Measurements from ENCODE around the gene SLC4A11. TPM values are rescaled to one million over a fixed set of nuclear protein-coding genes. Genes with fewer than 3 reads are reported as not detected.

The SLC4A11 gene
- total and polyA plus RNA-seq, 10 of the 15 experiments (the other 5 are each of a cell fraction or from before 2014, with no cell fraction given): 0.07 to 2.3 (median 1.1) TPM

DNA sequence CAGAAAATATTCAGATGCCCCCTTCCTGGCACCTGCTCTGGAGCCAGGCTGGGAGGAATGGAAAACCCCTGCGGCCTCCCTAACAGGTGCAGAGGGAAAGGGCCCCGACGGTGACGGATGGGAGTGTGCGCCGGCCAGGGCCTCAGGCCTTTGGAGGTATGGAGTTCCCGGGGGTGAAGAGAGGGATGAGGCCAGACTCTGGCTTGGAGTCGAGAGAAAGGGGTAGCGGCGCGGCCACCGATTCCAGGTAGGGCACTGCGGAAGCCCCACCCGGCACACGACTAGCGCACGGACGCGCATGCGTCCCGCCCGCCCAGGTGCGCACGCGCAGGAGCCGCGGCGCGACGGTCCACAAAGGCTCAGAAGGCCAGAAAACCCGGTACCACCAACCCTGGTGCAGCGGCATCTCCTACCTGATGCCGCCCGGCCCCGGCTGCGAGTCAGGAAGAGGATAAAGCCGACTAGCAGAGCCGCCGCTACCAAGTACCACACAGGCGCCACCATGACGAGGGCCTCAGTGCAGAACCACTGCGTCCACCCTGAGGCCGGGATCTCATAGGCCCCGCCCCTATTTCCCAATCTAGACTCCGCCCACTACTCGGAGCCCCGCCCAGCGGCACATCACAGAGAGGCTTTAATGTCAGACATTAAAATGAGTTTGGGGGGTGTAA is 34.7 kb downstream of the SLC4A11 start, which contains the start of gene DDRGK1 (continued):
- TF ChIP-seq, protein P1, sequence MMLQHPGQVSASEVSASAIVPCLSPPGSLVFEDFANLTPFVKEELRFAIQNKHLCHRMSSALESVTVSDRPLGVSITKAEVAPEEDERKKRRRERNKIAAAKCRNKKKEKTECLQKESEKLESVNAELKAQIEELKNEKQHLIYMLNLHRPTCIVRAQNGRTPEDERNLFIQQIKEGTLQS (IDR thresholded peaks at IDR 0.05; ENCODE audit: borderline replicate concordance, extremely low read depth, low read depth, low read length): peak; percentile 49; the same call in 1 of the 2 replicates
- TF ChIP-seq SP1 (IDR thresholded peaks at IDR 0.05; ENCODE audit: low read depth, low read length) (no peak), CEBPB (IDR thresholded peaks at IDR 0.05; ENCODE audit: borderline replicate concordance in 1 of 2, low read depth in 2 of 2, low read length in 2 of 2) (peak in 1 of 2 experiments; percentile 82; a peak in 1 of 4 replicates), STAT1 (conservative IDR thresholded peaks at IDR 0.05) (no peak), RELA (IDR thresholded peaks at IDR 0.05; ENCODE audit: borderline replicate concordance, partially characterized antibody) (peak; percentile 10), TCF7 (IDR thresholded peaks at IDR 0.05; ENCODE audit: borderline replicate concordance) (no peak), FOXM1 (IDR thresholded peaks at IDR 0.05; ENCODE audit: low read depth, low read length) (no peak), TCF12 (IDR thresholded peaks at IDR 0.05; ENCODE audit: low read depth, low read length) (no peak), MTA2 (IDR thresholded peaks at IDR 0.05; ENCODE audit: low read depth) (no peak), IRF4 (IDR thresholded peaks at IDR 0.05; ENCODE audit: low read depth, low read length) (no peak), KLF5 (IDR thresholded peaks at IDR 0.05; ENCODE audit: partially characterized antibody) (peak; percentile 85), NBN (IDR thresholded peaks at IDR 0.05) (0 out of 2 replicates have a peak, but pooled peaks have one; percentile 33), IKZF2 (IDR thresholded peaks at IDR 0.05) (no peak), PML (IDR thresholded peaks at IDR 0.05; ENCODE audit: low read length) (peak; percentile 35; the same call in 1 of the 2 replicates), NFXL1 (IDR thresholded peaks at IDR 0.05; ENCODE audit: borderline replicate concordance) (no peak), IKZF1 (conservative IDR thresholded peaks at IDR 0.05) (peak; percentile 100), ZSCAN29 (IDR thresholded peaks at IDR 0.05) (no peak)
- TF ChIP-seq, protein P2, sequence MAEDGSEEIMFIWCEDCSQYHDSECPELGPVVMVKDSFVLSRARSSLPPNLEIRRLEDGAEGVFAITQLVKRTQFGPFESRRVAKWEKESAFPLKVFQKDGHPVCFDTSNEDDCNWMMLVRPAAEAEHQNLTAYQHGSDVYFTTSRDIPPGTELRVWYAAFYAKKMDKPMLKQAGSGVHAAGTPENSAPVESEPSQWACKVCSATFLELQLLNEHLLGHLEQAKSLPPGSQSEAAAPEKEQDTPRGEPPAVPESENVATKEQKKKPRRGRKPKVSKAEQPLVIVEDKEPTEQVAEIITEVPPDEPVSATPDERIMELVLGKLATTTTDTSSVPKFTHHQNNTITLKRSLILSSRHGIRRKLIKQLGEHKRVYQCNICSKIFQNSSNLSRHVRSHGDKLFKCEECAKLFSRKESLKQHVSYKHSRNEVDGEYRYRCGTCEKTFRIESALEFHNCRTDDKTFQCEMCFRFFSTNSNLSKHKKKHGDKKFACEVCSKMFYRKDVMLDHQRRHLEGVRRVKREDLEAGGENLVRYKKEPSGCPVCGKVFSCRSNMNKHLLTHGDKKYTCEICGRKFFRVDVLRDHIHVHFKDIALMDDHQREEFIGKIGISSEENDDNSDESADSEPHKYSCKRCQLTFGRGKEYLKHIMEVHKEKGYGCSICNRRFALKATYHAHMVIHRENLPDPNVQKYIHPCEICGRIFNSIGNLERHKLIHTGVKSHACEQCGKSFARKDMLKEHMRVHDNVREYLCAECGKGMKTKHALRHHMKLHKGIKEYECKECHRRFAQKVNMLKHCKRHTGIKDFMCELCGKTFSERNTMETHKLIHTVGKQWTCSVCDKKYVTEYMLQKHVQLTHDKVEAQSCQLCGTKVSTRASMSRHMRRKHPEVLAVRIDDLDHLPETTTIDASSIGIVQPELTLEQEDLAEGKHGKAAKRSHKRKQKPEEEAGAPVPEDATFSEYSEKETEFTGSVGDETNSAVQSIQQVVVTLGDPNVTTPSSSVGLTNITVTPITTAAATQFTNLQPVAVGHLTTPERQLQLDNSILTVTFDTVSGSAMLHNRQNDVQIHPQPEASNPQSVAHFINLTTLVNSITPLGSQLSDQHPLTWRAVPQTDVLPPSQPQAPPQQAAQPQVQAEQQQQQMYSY (CRISPR knock-in tag; IDR thresholded peaks at IDR 0.05): 0 out of 2 replicates have a peak, but pooled peaks have one; percentile 8
- TF ChIP-seq, protein P3, sequence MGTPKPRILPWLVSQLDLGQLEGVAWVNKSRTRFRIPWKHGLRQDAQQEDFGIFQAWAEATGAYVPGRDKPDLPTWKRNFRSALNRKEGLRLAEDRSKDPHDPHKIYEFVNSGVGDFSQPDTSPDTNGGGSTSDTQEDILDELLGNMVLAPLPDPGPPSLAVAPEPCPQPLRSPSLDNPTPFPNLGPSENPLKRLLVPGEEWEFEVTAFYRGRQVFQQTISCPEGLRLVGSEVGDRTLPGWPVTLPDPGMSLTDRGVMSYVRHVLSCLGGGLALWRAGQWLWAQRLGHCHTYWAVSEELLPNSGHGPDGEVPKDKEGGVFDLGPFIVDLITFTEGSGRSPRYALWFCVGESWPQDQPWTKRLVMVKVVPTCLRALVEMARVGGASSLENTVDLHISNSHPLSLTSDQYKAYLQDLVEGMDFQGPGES (IDR thresholded peaks at IDR 0.05): no peak
- TF ChIP-seq, protein P4, sequence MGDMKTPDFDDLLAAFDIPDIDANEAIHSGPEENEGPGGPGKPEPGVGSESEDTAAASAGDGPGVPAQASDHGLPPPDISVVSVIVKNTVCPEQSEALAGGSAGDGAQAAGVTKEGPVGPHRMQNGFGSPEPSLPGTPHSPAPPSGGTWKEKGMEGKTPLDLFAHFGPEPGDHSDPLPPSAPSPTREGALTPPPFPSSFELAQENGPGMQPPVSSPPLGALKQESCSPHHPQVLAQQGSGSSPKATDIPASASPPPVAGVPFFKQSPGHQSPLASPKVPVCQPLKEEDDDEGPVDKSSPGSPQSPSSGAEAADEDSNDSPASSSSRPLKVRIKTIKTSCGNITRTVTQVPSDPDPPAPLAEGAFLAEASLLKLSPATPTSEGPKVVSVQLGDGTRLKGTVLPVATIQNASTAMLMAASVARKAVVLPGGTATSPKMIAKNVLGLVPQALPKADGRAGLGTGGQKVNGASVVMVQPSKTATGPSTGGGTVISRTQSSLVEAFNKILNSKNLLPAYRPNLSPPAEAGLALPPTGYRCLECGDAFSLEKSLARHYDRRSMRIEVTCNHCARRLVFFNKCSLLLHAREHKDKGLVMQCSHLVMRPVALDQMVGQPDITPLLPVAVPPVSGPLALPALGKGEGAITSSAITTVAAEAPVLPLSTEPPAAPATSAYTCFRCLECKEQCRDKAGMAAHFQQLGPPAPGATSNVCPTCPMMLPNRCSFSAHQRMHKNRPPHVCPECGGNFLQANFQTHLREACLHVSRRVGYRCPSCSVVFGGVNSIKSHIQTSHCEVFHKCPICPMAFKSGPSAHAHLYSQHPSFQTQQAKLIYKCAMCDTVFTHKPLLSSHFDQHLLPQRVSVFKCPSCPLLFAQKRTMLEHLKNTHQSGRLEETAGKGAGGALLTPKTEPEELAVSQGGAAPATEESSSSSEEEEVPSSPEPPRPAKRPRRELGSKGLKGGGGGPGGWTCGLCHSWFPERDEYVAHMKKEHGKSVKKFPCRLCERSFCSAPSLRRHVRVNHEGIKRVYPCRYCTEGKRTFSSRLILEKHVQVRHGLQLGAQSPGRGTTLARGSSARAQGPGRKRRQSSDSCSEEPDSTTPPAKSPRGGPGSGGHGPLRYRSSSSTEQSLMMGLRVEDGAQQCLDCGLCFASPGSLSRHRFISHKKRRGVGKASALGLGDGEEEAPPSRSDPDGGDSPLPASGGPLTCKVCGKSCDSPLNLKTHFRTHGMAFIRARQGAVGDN (IDR thresholded peaks at IDR 0.05): peak; percentile 89
- TF ChIP-seq, protein P5, sequence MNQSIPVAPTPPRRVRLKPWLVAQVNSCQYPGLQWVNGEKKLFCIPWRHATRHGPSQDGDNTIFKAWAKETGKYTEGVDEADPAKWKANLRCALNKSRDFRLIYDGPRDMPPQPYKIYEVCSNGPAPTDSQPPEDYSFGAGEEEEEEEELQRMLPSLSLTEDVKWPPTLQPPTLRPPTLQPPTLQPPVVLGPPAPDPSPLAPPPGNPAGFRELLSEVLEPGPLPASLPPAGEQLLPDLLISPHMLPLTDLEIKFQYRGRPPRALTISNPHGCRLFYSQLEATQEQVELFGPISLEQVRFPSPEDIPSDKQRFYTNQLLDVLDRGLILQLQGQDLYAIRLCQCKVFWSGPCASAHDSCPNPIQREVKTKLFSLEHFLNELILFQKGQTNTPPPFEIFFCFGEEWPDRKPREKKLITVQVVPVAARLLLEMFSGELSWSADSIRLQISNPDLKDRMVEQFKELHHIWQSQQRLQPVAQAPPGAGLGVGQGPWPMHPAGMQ (IDR thresholded peaks at IDR 0.05; ENCODE audit: borderline replicate concordance): no peak

Data from GM12878 (cell line).